GM18517 (cell line): ENCODE measurements around the gene CA10.

Experiments used
- ATAC-seq: cut with Tn5 transposase; IDR thresholded peaks from one replicate; pipeline ENCODE4 v1.9.1; 2021; ENCODE audit warnings: mild to moderate bottlenecking, moderate library complexity; ENCODE audit not compliant: unreplicated experiment

The CA10 gene

GRCh38 chr17:51611585-51611984 is 546.9 kb downstream of the CA10 start:
- no peak for ATAC-seq

- no peak for ATAC-seq
Observed at GRCh38 chr17:51610834-51611233, 547.7 kb downstream of the CA10 start.

- no peak for ATAC-seq
Observed at GRCh38 chr17:51610155-51610554, 548.4 kb downstream of the CA10 start.

GRCh38 chr17:51608251-51608933 is 550.1 kb downstream of the CA10 start:
- ATAC-seq: no peak

- ATAC-seq: no peak
Observed at GRCh38 chr17:51607512-51607911, 551.0 kb downstream of the CA10 start.

GRCh38 chr17:51604299-51605020 is 554.1 kb downstream of the CA10 start:
- no peak for ATAC-seq

GRCh38 chr17:51601622-51602261 is 556.8 kb downstream of the CA10 start:
- no peak for ATAC-seq

GRCh38 chr17:51598824-51599223 is 559.7 kb downstream of the CA10 start:
- no peak for ATAC-seq

GRCh38 chr17:51597345-51597744 is 561.2 kb downstream of the CA10 start:
- ATAC-seq: no peak

GRCh38 chr17:51595826-51596398 is 562.6 kb downstream of the CA10 start:
- ATAC-seq: no peak

- no peak for ATAC-seq
Observed at GRCh38 chr17:51590071-51590656, 568.4 kb downstream of the CA10 start.

GRCh38 chr17:51588063-51588462 is 570.5 kb downstream of the CA10 start:
- ATAC-seq: no peak

GRCh38 chr17:51587516-51587915 is 571.0 kb downstream of the CA10 start:
- no peak for ATAC-seq

GRCh38 chr17:51585514-51586104 is 572.9 kb downstream of the CA10 start:
- ATAC-seq: no peak

- ATAC-seq: no peak
Observed at GRCh38 chr17:51580869-51581268, 577.6 kb downstream of the CA10 start.
